MM.1S (cell line): ENCODE results near the gene CA12.

ENCODE experiments used
- DNase-seq: peaks from one replicate; pipeline ENCODE4 v3.0.0-alpha.2; 2015
- H2AFZ ChIP-seq: fragments of 300-600 bp; sonication (generic); 2 replicates; pipeline ENCODE4 v1.6.0; 2016; ENCODE audit warnings: antibody characterized with exemption, low read length
- H3F3A ChIP-seq: fragments of 300-600 bp; sonication (generic); 2 replicates; pipeline ENCODE4 v1.6.1; 2016; ENCODE audit warnings: mild to moderate bottlenecking, antibody characterized with exemption, low read length, moderate library complexity, mixed read lengths; ENCODE audit not compliant: insufficient read depth
- H3K27ac ChIP-seq: fragments of 300-600 bp; sonication (generic); 2 replicates; pipeline ENCODE4 v1.5.1; 2016; ENCODE audit warnings: mild to moderate bottlenecking, low read length
- H3K27me3 ChIP-seq: fragments of 300-600 bp; sonication (generic); replicated peaks from 2 replicates; pipeline ENCODE4 v1.6.0; 2016; ENCODE audit warnings: low read length; ENCODE audit not compliant: insufficient read depth
- H3K36me3 ChIP-seq: fragments of 300-600 bp; sonication (generic); replicated peaks from 2 replicates; pipeline ENCODE4 v1.6.1; 2016; ENCODE audit warnings: mild to moderate bottlenecking, low read length, mixed read lengths; ENCODE audit not compliant: insufficient read depth
- H3K4me1 ChIP-seq: fragments of 300-600 bp; sonication (generic); 2 replicates; pipeline ENCODE4 v1.6.1; 2016; ENCODE audit warnings: low read length, mixed read lengths
- H3K4me2 ChIP-seq: fragments of 300-600 bp; sonication (generic); 2 replicates; pipeline ENCODE4 v1.6.0; 2016; ENCODE audit warnings: low read depth, low read length
- H3K4me3 ChIP-seq: fragments of 300-600 bp; sonication (generic); 2 replicates; pipeline ENCODE4 v1.5.1; 2016; ENCODE audit warnings: low read length, mixed read lengths
- H3K79me2 ChIP-seq: fragments of 300-600 bp; sonication (generic); 2 replicates; pipeline ENCODE4 v1.6.1; 2016; ENCODE audit warnings: mixed run types, low read length, mixed read lengths
- H3K9ac ChIP-seq: fragments of 300-600 bp; sonication (generic); 2 replicates; pipeline ENCODE4 v1.6.1; 2016; ENCODE audit warnings: low read length, mixed read lengths
- H3K9me2 ChIP-seq: fragments of 300-600 bp; sonication (generic); replicated peaks from 2 replicates; pipeline ENCODE4 v1.6.1; 2016; ENCODE audit warnings: mild to moderate bottlenecking, low read length, mixed read lengths; ENCODE audit not compliant: insufficient read depth
- H3K9me3 ChIP-seq: fragments of 300-600 bp; sonication (generic); replicated peaks from 2 replicates; pipeline ENCODE4 v1.6.1; 2016; ENCODE audit warnings: mild to moderate bottlenecking, low read length, mixed read lengths; ENCODE audit not compliant: insufficient read depth
- H4K20me1 ChIP-seq: fragments of 300-600 bp; sonication (generic); 2 replicates; pipeline ENCODE4 v1.6.1; 2016; ENCODE audit warnings: mild to moderate bottlenecking, low read length, moderate library complexity, mixed read lengths; ENCODE audit not compliant: insufficient read depth
- CTCF ChIP-seq: fragments of 300-600 bp; sonication (generic); IDR thresholded peaks from 2 replicates; pipeline ENCODE4 v1.5.1; 2016; ENCODE audit warnings: antibody characterized with exemption, low read length, mixed read lengths
- EZH2 ChIP-seq: fragments of 300-600 bp; sonication (generic); optimal IDR thresholded peaks from 2 replicates; pipeline ENCODE3; 2017; ENCODE audit warnings: low read depth, mild to moderate bottlenecking, antibody characterized with exemption, low read length, mixed read lengths
- EZH2phosphoT487 ChIP-seq: fragments of 300-600 bp; sonication (generic); IDR thresholded peaks from 2 replicates; pipeline ENCODE4 v1.6.1; 2018; ENCODE audit warnings: antibody characterized with exemption, low read length

CA12 gene

GRCh38 chr15:63414474-63415120 is 33.0 kb upstream of the CA12 start:
- H3K27me3 ChIP-seq, result no peaks in the 10 kb centered on the region
- TF ChIP-seq CTCF (no peak), EZH2phosphoT487 (no peak), EZH2 (no peak)
- no peaks in the 10 kb centered on the region for H3F3A ChIP-seq

GRCh38 chr15:63412551-63412950 is 30.9 kb upstream of the CA12 start:
- Histone ChIP-seq H3K27me3 (no peaks in the 10 kb centered on the region), H3K4me3 (no peak overlapping the region), H4K20me1 (no peaks in the 10 kb centered on the region), H3K36me3 (no peaks in the 10 kb centered on the region), H2AFZ (no peak overlapping the region), H3K9ac (no peak overlapping the region), H3K79me2 (no peaks in the 10 kb centered on the region), H3K27ac (no peak overlapping the region), H3K4me1 (no peaks in the 10 kb centered on the region), H3K9me2 (no peaks in the 10 kb centered on the region), H3F3A (no peaks in the 10 kb centered on the region), H3K4me2 (no peak overlapping the region), H3K9me3 (no peaks in the 10 kb centered on the region)
- TF ChIP-seq EZH2phosphoT487 (no peak), CTCF (no peak), EZH2 (no peak)
- DNase-seq, result no peak

More at GRCh38 chr15:63414474-63415120, 33.0 kb upstream of the CA12 start:
- Histone ChIP-seq H3K9ac (no peak overlapping the region), H3K27ac (no peak overlapping the region), H2AFZ (no peak overlapping the region), H3K79me2 (no peaks in the 10 kb centered on the region), H3K36me3 (no peaks in the 10 kb centered on the region), H3K4me2 (no peak overlapping the region), H3K9me2 (no peaks in the 10 kb centered on the region), H3K4me1 (no peaks in the 10 kb centered on the region), H4K20me1 (no peaks in the 10 kb centered on the region), H3K4me3 (no peak overlapping the region), H3K9me3 (no peaks in the 10 kb centered on the region)
- DNase-seq, result no peak

- Histone ChIP-seq H3K9me2 (no peaks in the 10 kb centered on the region), H3K27ac (no peak overlapping the region), H3F3A (no peaks in the 10 kb centered on the region), H3K27me3 (no peaks in the 10 kb centered on the region), H3K9ac (no peak overlapping the region), H3K4me2 (no peak overlapping the region), H3K79me2 (no peaks in the 10 kb centered on the region), H4K20me1 (no peaks in the 10 kb centered on the region), H3K36me3 (no peaks in the 10 kb centered on the region), H3K4me1 (no peaks in the 10 kb centered on the region), H3K9me3 (no peaks in the 10 kb centered on the region), H3K4me3 (no peak overlapping the region), H2AFZ (no peak overlapping the region)
- DNase-seq, result no peak
- TF ChIP-seq EZH2phosphoT487, result no peak
- TF ChIP-seq EZH2, result no peak
- no peak for TF ChIP-seq CTCF
These were observed 30.2 kb upstream of the CA12 start for GRCh38 chr15:63411866-63412265.
